ENCODE measurements around the gene C1QL3.

The C1QL3 gene

DNA sequence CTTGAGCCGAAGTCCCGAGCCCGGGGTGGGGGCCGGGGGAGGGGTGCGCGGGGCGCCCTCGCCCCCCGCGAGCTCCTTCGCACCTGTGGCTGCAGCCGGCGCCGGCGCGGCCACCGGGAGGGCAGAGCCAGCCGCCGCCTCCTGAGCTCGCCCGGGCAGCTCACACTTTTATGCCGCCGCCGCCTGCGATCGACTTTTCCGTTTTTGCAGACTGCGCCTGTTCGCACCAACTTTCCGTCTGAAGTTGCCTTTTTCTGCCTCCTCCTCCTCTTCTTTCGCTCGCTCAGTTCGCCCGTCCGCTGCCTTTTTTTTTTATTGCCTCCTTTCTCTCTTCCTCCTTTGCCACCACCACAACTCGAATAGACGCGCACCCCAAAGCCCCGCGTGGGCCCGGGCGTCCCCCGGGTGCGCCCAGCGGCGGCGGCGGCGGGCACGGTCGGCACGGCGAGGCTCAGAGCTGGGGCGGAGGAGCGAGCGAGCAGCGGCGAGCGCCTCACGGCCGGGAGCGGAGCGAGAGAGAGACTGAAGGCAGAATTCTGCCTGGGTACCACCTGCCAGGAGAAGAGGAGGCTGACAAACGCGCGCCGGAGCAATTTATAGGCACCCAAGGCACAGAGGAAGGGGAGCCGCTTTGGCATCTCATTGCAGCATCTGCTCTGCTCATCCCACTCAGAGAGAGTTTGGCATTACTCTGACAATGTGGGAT is at the start of gene C1QL3:
Gene C1QL3 (minus strand): TSS at position 569 of the 706 bp plus-strand sequence. CDS start 814 bp downstream, outside the sequence.
- no peak for DNase-seq

DNA sequence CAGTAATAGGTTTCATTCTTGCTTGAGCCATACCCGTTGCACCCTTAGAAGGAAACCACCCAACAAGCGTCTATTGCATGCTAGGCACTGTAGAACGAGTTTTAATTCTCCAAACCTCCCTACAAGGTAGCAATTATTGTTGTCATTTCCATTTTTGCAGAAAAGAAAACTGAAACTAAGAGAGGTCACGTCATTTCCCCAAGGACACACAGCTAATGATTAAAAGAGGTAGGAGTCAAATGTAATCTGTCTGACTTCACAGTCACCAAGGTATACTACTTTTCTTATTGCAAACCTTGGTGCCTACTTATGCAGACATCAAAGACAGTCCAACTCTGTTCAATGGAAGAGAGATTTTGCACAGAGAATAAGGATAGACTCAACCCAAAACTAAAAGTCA is 49.1 kb upstream of the C1QL3 start:
- DNase-seq: no peak

DNA sequence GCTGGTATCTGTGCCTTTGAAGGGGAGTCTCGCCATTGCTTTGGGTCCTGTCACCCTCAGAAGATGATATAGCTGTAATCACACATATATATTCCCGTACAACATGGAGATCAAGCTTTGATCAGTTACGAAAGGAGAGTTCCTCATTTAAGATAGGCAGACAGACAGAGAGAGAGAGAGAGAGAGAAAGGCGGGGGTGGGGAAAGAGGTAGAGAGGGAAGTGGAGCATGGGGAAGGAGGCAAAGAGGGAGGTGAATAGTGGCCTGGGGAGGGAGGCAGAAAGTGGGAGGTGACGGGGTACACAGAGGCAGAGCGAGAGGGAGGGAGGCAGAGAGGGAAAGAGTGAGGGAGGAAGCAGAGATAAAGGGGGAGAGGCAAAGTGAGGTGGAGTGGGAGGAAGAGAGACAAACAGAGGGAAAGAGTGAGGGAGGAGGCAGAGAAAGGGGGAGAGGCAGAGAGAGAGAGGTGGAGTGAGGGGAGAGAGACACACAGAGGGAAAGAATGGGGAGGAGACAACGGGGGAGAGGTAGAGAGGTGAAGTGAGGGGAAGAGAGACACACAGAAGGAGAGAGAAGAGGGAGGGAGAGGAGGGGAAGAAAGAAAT is 44.6 kb upstream of the C1QL3 start:
- DNase-seq: peak; percentile 4

DNA sequence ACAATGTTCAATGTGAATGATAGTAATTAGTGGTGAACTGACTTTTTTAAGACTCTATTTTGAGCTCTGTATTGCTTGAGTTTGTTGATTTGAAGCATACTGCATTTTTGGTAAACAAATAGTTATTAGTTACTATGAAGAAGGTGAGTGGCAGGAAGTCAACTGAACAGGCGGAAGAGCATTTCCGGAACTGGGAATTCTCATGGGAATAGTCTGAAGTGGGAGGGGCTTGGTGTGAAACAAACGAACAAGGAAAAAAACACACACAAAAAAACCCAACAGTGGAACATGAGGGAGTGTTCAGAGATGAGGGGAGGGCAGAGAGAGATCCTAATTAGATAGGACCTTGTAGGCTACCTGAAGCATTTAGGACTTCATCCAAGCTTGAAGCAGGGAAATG is 43.9 kb upstream of the C1QL3 start:
- DNase-seq: no peak

DNA sequence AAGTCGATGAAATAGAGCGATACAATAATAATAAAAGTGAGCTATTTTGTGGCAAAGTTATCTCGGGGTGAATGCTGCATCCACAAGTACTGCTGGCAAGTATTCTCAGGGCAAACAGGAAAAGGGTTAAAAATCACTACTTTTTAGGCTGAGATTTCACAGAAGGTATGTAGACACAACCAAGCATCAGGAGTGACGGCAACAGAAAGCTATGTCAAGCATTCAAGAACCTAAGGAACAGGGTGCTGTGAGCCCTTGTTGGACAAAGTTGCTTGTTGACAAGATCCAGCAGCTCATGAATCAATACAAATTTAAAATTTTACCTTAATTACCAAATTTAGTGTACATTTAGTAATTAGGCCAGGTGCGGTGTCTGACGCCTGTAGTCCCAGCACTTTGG is 41.2 kb upstream of the C1QL3 start:
- DNase-seq: no peak

DNA sequence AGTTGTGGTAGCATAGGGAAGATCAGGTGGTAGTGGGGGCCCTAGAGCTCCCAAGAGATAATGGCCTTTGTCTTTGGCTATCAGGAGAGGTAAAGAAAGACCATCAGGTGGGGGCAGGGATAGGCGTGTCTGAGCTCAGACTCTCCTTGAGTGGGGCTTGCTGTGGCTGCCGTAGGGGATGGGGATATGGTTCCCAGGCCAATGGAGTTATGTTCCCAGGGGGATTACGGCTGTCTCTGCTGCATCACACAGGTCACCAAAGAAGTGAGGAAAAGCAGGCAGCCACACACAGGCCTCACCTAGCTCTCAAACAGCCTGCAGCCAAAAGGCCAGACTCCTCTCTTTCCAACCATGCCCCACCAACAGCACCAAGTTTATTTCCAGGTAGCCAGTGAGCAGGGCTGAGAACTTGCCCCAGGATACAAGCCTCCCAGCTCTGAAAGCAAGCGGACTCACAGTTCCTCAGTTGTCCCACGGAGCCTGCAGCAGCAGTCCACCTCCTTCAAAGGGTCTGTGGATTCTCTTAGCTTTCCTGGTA is 37.6 kb upstream of the C1QL3 start:
- DNase-seq: no peak

DNA sequence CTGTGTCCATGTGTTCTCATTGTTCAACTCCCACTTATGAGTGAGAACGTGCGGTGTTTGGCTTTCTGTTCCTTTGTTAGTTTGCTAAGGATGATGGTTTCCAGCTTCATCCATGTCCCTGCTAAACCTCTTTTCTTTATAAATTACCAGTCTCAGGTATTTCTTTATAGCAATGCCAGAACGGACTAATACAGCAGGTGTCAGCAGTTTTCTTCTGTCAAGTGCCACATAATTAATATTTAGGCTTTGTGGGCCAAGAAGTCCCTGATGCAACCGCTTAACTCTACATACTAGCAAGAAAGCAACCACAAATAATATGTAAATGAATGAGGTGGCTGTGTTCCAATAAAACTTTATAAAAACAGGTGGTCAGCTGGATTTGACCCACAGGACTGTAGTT is 26.3 kb upstream of the C1QL3 start:
- no peak for DNase-seq

DNA sequence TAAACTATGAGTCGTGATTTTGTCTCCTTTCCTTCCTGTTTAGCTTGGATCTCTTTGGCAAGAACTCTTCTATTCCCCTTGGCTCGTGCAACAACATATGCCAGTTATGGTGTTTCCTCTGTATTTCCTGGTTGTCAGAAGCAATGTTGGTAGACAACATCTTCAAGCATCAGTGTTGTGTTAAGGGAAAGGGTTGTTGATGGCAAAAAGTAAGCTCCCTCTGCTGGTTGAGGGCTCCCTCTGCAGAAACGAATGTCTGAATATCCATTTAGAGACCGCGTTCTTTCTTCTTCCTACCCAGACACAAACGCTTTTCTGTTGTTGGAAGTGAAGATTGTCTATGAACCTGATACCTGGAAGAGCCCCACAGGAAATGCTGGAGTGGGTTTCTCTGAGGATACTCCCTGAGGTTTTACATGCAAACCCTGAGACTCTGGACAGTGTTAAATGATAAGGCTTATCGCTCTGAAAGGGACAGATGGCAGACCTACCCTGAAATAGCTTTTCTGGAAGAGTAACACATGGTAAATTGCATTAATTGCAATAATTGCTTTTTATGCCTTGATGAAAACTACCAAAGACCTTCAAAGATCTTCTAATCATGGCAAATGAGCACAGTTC is 23.5 kb upstream of the C1QL3 start:
- peak; percentile 8 for DNase-seq

DNA sequence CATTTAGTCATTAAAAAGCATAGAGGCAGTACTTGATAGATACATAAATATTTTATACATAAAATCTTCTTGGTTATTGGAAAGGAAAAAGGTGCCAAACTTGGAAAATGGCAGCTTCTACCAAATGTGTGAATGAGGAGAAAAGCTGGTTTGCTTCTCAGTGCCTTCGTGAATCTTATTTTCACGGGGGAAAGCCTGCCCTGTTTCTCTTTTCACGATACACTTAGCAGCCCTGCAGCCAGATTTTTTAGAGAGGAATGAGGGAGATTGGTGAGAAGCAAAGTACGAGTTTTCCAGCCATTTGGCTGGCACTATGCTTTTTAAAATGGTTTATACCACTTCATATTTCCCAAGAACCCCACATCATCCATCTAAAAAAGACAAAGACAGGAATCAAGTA is 22.9 kb upstream of the C1QL3 start:
- no peak for DNase-seq

DNA sequence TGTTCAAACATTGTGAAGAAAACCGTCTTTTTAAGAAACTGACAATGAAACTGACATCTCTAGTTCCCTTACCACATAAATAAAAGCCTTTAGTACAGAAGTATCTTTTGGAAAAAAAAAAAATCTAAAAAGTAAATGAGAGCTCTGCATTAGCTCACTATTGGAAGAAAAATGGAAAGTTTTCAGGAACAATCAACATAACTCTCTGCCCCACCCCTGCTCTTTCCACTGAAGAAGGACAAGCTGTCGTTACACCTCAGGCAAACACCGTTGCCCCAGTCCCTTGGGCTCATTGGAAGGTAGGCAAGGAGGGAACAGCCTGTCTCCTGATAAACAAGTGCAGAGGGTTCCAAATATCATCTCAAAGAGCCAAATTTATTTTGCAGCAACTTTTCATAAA is 22.4 kb upstream of the C1QL3 start:
- DNase-seq: no peak

DNA sequence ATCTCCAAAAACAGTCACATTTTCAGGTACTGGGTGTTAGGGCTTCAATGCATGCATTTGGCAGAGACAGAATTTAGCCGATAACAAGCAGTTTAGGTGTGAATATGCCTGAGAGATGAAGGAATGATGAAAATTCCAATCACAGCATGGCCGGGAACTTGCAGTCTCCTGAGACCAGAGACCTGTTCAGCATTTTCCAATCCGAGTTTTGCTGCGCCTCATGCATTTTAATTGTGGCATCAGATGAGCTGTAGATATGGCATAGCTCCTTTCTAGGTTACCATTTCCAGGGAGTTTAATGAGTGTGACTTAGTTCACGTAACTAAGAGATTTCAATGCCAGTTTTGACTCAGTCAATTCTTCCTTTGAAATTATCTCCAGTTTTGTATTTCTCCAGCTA is 14.5 kb upstream of the C1QL3 start:
- no peak for DNase-seq

DNA sequence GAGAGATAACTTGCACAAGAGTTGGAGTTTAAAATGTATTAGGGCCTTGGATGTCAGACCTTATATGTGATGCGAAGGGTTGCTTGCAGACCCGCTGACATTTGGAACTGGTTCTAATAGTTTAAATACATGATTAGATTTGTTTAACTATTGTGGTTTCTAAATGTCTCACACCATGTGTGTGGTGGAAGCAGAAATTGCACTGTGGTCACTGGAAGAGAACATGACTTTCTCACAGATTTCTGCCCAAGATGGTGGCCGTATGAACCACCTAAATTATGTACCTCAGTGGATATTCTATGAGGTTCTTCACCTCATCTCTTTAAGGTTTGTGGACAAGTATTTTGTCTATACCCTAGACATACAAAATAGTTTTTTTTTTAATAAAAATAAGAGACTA is 8.2 kb upstream of the C1QL3 start:
- DNase-seq: no peak

DNA sequence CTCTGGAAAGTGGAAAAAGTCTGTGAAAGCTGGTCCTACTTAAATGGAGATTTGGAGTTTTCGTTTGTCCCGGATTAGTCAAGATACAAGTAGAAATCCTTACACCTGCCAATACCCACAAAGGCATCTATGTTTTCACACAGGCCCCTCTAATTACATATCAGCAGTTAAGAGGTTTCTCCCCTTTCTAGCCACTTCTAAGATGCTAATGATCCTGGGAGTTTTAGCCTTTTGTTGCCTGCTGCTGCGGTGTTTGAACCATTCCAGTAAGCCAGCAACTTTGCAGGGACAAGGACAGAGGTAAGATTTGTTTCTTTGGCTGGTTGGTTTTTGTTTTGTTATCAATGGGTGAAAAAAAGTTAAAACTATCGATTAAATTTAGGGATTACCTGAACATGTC is 5.8 kb upstream of the C1QL3 start:
- no peak for DNase-seq

DNA sequence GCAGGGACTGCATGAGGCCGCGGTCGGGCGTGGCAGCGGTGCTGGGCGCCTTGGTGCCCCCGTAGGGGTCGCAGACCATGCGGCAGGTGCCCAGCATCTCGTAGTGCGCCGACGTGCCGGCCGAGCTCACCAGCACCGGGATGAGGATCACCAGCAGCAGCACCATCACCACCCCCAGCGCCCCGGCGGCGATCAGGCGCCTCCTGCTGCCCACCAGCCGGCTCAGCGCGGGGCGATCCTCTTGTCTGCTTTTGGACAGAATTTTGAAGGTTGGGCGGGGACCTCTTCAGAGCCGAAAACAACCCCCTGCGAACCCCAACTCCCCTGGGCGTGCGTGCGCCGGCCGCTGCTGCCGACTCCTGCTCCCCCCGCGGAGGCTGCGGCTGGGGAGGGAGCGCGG is 779 bp downstream of the C1QL3 start:
- no peak for DNase-seq

DNA sequence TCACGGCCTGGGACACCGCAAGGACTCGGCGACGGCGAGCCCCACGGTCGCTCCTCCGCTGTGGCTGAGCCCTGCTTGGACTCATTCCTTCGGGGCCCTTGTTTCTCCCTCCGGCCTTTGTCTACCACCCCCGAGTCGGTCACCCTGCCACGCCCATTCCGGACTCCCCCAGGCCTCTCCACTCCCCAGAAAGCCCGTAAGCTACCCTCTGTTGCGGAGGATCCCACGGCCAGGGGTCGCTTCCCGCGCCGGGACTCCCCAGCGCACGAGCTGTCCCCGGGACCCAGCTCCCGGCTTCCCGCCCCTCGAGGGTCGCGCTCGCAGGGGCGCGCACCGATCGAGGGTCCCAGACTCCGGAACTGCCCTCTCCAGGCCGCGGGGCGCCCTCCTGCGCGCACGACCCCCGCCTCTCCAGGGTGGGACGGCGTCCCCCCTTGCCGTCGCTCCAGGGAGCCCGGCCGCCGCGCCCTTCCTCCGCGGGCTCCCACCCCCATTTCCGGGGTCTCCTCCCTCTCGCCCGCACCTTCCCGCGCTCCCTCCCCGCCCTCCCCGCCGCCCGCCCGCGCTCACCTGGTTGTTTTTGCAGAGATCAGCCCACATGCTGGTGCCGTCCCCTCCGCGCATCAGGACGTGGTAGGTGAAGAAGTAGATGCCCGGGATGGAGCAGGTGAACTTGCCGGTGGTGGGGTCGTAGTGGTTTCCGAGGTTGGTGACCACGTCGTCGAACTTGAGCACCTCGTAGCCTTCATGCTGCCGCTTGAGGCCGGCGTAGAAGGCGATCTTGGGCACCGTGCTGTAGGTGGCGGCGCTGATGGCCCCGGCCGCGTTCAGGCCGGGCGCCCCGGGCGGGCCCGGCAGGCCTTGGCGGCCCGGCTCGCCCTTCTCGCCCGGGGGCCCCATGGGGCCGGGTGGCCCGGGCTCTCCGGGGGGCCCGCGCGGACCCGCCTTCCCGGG is 1.5 kb downstream of the C1QL3 start:
- no peak for DNase-seq

DNA sequence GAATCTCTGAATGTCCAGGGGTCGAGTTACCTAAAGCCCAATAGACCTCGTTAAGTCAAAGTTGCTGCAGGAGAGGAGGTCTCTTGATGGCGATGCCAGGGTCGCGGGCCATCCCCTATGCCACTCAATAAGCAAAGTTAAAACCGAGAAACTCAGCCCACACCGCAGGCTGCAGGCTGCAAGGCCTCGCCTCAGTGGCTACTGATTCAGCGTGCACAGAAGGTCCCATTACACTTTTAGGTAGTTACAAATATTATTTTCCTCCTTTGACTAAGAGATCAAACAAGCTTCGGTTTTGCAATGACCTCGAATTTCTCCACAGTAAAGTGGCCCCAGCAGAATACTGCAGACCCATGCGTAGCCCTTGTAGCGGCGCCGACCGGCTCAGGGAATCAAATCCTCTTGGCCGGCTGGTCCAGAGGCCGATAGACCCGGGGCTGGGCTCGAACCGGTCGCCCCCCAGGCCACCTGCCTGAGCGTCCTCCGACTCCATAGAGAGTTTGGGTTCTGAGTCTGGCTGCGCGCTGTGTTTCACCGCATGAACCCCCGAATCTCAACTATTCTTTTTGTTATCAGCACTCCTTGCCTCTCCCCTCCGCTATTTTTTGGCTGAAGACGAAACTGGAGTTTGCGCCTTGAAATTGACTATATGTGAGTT is 2.3 kb downstream of the C1QL3 start:
- DNase-seq: no peak

DNA sequence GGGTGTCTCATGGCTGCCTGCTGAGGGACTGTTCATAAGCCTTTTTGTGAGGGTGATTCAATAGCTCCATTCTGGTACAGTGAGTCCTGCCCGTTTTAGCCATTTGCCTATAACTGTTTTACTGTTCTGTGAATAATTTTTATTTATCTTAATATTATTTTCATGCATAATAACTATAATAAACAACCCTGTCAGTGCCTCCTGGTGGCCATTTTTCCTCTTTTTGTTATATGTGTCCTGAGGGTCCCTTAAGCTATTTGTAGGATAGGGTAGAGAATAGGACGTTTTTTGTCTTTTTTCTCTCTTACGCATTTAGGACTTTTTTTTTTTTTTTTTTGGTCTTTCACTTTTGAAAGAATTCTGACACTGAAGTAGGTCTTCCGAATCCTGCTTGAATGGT is 2.9 kb downstream of the C1QL3 start:
- DNase-seq: no peak

DNA sequence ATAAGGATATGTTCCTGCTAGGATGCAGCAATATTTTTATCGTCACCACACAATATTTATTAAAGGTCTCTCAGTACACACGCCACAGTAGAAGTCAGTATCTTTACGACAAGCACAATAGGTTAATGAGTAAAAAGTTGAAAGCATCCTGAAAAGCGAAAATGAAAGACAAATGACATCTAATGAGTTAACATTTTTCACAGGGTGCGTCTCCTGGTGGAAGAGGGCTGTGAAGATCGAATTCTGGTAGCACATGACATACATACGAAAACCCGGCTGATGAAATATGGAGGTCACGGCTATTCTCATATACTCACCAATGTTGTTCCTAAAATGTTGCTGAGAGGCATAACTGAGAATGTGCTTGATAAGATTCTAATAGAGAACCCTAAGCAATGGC is 10.8 kb downstream of the C1QL3 start:
- no peak for DNase-seq

DNA sequence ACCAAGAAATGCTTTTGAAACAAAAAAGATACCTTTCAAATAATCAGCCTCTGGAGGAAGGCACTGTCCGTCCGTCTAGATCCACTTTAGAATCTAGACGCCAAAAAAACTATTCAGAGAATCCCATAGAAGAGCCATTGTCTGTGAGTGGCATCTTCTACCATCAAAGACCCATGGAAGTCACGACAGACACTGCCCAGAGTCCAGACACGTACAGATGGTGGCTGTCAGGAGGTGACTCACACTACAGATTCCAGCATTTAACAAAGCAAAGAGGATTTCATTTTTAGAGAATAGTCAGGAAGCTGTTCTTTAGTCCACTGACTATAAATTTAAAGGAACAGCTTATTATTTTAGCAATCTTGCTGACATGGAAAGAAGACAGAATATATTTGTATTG is 11.7 kb downstream of the C1QL3 start:
- no peak for DNase-seq

DNA sequence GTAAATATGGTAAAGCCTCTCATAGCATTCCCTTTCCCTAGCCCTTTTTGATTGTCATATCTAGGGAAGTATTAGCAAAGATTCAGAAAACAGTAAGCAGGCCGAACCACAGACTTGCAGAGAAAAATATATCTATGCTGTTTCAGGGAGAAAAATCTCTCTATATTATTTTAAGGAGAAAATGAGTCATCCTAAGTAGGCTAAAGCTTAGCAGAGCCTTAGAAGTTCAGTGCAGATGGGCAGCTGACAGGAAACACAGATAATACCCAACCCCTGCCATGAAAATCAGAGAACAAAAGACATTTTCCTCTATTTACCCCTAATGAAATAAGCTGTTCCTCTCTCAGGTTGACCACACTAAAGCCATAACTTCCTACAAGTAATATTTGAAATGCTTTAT is 16.5 kb downstream of the C1QL3 start:
- no peak for DNase-seq

DNA sequence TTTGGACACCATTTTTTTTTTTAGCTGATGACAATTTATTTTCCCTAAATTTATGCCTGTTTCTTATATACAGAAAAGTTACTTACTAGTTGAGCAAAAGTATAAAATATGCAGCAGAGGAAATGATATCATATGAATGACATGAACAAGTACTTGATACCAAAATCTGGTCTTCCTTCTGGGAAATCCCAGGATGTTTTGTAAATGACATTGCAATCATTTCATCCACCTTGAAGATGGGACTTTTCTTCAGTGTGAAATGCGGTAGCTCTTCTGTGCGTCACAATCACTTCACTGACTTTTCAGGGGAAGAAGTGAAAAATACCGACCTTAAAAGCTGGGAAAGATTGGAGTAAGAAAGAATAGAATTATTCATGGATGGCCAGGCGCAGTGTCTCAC is 23.8 kb downstream of the C1QL3 start:
- DNase-seq: no peak

DNA sequence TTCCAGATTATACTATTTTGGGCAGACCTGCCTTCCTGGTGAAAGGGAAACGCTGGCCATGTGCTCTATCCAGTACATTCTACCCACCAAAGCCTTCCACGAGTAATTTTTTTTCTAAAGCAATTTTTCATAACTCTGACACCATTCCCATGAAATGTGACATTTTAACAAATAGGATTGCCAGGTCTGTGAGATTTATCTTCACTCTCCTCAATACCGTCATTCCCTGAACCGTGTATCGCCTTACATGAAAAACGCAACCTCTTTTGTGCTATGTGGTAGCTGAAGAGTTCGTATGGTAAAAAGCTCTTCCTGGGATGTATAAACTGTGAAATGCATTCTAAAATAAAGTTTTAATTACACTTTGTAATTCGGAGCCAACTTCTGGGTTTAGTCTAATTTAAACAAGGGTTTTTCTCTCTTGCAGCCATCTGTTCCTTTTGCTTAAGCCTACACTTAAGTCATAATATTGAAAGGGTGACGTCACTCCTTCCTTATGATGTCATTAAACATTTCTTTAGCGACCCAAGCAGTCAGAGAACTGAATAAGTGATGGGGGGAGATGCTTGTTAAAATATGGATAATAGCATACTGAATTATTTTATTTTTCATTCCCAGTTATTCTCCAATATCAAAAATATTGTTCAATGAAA is 27.7 kb downstream of the C1QL3 start:
- DNase-seq: no peak
